ENCODE data around the gene CLCNKB. TPM values are rescaled to one million over a fixed set of nuclear protein-coding genes. Genes with fewer than 3 reads are reported as not detected.
"Not testable (repeated sequence)": the region's sequence is repeated elsewhere in the genome, so short reads cannot be mapped to it uniquely, and the experiment has no call there.

The CLCNKB gene
- total and polyA plus RNA-seq, 2 experiments from 2014 or later: 1.3 to 1.9 TPM

GRCh38 chr1:16041200-16041599 is 2.4 kb upstream of the CLCNKB start (continued):
- no peak for TF ChIP-seq CREB1 (CRISPR knock-in tag; IDR thresholded peaks at IDR 0.05; ENCODE audit: low read depth)
- no peak for TF ChIP-seq EZH2phosphoT487 (IDR thresholded peaks at IDR 0.05; ENCODE audit: unreplicated experiment)

- Histone ChIP-seq H3K4me1 (ENCODE audit: insufficient read depth) (no peaks in the 10 kb centered on the region), H3K9me2 (ENCODE audit: insufficient read depth) (no peaks in the 10 kb centered on the region), H4K20me1 (replicated peaks; ENCODE audit: insufficient read depth) (no peaks in the 10 kb centered on the region), H3K4me3 (no peak overlapping the region), H3K27me3 (ENCODE audit: insufficient read depth) (no peaks in the 10 kb centered on the region), H3K4me2 (no peak overlapping the region), H3K79me2 (replicated peaks; ENCODE audit: insufficient read depth) (no peaks in the 10 kb centered on the region), H3K27ac (ENCODE audit: low read depth) (no peak overlapping the region), H3K36me3 (ENCODE audit: insufficient read depth) (no peaks in the 10 kb centered on the region), H2AFZ (no peak overlapping the region), H3F3A (replicated peaks; ENCODE audit: low read depth) (no peaks in the 10 kb centered on the region)
- Mint-ChIP-seq H3K27ac (no peak overlapping the region), H3K36me3 (ENCODE audit: low read depth) (no peaks in the 10 kb centered on the region), H3K9me3 (no peaks in the 10 kb centered on the region), H3K27me3 (ENCODE audit: insufficient read depth, low read depth, poor library complexity) (peaks cover 12% of the 10 kb centered on the region), H3K4me1 (peaks cover 7% of the 10 kb centered on the region; the same call in 2 of the 3 replicates), H3K4me3 (no peak overlapping the region)
- no peak for TF ChIP-seq ZNF462 (CRISPR knock-in tag; IDR thresholded peaks at IDR 0.05)
- TF ChIP-seq STAT1 (IDR thresholded peaks at IDR 0.05; ENCODE audit: unreplicated experiment): no peak
- no peak for TF ChIP-seq JUNB (IDR thresholded peaks at IDR 0.05; ENCODE audit: unreplicated experiment)
- peak; percentile 50 to 55 for TF ChIP-seq CTCF (conservative IDR thresholded peaks at IDR 0.05; ENCODE audit: low read depth in 2 of 2)
- ATAC-seq (peak; percentile 55), DNase-seq (ENCODE audit: low spot score) (peak; percentile 52)
Measured at GRCh38 chr1:16042096-16042495, 1.5 kb upstream of the CLCNKB start.

GRCh38 chr1:16042654-16043053 is 928 bp upstream of the CLCNKB start:
- H3K4me1 ChIP-seq (ENCODE audit: insufficient read depth); H3K27ac ChIP-seq (ENCODE audit: low read depth); H3K4me3 ChIP-seq; H3F3A ChIP-seq (replicated peaks; ENCODE audit: low read depth); H3K4me3 Mint-ChIP-seq; H3K36me3 ChIP-seq (ENCODE audit: insufficient read depth); H3K79me2 ChIP-seq (replicated peaks; ENCODE audit: insufficient read depth); H3K4me2 ChIP-seq; H3K9me3 Mint-ChIP-seq; H3K36me3 Mint-ChIP-seq (ENCODE audit: low read depth); H3K4me1 Mint-ChIP-seq; H4K20me1 ChIP-seq (replicated peaks; ENCODE audit: insufficient read depth); H2AFZ ChIP-seq; ATAC-seq; H3K27ac Mint-ChIP-seq; H3K9me2 ChIP-seq (ENCODE audit: insufficient read depth); H3K27me3 ChIP-seq (ENCODE audit: insufficient read depth); DNase-seq (ENCODE audit: low spot score): not testable (repeated sequence)
- H3K27me3 Mint-ChIP-seq (ENCODE audit: insufficient read depth, low read depth, poor library complexity): peaks cover 11% of the 10 kb centered on the region
